CD4-positive, alpha-beta T cell treated with Interleukin-15 for 4 hours (primary cell): ENCODE results near the gene DHX30.
"Not testable (repeated sequence)": the region's sequence is repeated elsewhere in the genome, so short reads cannot be mapped to it uniquely, and the experiment has no call there.

ENCODE experiments used
- DNase-seq: peaks from one replicate; pipeline ENCODE4 v3.0.0-alpha.2; 2020; ENCODE audit warnings: low spot score

Gene DHX30

GRCh38 chr3:47884603-47885002 is 81.7 kb downstream of the DHX30 start:
- DNase-seq, result no peak

GRCh38 chr3:47885168-47885567 is 82.2 kb downstream of the DHX30 start:
- no peak for DNase-seq

GRCh38 chr3:47887991-47888390 is 85.1 kb downstream of the DHX30 start:
- DNase-seq, result not testable (repeated sequence)

DNA sequence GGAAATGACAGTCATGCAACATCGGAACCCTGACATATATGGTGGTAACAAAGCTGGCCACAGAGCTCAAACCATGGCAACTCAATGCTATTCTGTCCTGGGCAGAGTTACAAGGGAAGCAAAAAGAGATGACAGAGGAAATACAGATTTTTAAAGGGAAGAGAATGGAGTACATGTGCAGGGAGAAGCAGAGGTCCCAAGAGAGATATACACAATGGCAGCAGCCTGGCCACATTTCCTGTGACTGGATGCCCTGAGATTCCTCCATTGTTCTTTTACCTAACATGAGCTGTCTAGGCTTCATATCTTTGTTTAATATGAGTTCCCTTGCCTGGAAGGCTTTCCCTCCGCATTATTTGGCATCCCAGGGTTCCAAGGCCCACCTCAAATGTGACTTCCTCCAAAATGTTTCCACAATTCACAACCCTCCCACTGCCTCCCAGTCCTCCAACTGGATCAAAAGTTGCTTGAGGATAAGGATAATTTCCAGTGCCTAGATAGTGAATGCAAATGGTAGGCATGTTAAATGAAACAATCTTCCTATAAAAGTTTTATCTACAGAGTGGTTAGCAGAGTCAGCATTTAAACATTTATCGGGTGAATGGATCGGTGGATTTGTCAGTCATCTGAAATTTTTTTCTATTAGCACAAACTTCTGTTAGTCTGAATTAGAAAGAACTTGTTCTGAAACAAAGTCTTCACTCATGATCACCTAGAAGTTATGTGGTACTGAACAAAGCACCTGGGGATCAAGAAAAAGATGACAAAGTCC is 86.2 kb downstream of the DHX30 start:
- DNase-seq, result no peak

DNA sequence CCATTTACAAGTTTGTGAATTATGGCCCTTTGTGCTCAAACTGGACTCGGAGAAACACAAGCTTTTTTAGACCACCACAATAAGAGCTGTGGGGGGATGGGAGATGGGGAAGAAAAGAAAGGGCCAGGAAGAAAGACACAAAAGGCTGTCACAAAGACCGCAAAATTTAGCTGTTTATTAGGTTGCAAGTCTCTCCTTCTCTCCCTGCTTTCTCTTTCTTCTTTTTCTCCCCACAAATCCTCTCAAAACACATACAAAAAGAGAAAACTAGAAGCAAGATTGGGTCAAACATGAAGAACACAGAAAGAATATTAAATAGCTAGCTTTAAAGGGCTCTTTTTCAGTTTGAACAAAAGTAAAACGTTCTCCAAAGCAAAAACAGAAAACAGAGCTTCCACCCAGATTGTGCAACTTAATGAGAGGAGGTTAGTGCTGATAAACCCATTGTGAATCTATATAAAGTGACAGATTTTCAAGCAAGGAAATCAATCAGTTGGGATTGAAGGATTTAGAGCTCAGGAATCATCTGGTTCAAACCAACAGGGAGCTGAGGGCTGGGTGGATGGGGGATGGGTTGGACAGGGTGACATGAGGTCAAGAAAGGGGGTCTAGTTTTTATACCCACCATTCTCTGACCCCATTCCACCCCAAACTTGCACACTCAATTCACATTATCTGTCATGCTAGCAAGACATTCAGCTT is 87.3 kb downstream of the DHX30 start:
- no peak for DNase-seq

DNA sequence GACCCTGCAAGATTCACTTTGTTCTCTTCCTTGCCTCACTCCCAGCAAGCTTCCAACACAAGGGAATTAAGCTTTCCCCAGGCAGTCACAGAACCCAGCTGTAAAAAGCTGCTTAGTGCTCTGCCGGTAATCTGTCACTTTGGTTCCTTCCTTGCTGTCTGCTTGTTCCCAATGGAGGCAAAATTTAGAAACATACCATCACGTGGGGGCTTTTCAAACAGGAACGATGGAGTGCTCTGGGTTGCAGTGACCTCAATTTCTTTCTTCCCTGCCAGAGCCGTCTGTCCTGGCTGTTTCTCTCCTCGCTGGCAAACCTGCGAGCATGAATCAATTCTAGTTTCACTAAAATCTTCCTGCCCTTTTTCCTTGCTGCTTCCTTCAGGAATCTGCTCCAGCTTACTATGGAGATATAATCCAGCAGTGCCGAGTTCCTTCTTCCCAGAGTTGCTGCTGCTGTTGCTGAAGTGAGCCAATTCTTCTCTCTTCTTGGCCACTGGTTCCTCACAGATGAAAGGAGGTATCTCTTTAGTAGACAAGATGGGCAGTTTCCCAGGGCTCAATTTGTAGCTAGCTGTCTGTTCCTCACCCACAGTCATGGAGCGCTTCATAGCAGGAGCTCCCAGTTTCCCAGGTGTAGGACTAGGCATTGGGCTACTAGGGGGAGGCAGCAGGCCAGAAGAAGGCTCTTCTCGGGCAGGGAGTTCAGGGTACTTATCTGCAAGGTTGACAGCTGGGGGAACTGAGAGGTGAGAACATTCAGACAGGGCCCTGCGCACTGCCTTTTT is 88.1 kb downstream of the DHX30 start:
- no peak for DNase-seq

GRCh38 chr3:47891613-47892005 is 88.7 kb downstream of the DHX30 start:
- DNase-seq, result no peak

- DNase-seq, result no peak
These were observed 89.5 kb downstream of the DHX30 start for GRCh38 chr3:47892286-47893040.

DNA sequence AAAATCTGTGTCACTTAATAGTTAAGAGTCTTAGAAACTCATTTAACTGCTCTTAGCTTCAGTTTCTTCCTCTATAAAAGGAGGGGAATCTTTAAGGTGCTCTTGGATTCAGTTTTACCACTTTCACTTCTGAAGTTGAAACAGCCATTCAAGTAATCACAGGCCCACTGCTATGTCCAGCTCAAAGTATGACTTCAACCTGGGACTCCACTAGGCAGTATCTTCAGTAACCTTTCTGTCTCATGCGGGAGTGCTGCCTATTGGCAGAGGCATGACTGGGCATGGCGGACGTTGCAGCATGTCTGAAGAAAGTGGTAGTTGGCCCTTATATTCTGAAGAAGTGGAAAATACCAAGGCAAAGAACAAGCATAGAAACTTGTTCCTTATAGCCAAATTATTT is 92.3 kb downstream of the DHX30 start:
- DNase-seq, result no peak

- no peak for DNase-seq
These were observed 93.8 kb downstream of the DHX30 start for GRCh38 chr3:47896736-47897135.

DNA sequence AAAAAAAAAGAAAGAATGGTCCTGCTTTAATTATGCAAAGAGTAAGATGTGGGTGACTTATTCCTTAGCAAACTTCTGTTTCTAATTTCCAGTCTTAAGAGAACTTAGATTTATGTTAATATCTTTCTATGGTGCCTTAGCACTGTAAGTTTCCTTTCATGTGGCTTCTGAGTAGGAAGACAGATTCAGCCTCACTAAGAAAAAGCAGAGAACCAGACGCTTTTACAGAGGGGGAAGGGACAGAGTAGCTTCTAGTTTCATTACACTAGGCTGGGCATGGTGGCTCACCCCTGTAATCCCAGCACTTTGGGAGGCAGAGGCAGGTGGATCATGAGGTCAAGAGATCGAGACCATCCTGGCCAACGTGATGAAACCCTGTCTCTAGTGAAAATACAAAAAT is 95.0 kb downstream of the DHX30 start:
- no peak for DNase-seq

- DNase-seq, result no peak
These were observed 96.7 kb downstream of the DHX30 start for GRCh38 chr3:47899495-47900108.
